ENCODE data around the gene H2AZ2.

DNA sequence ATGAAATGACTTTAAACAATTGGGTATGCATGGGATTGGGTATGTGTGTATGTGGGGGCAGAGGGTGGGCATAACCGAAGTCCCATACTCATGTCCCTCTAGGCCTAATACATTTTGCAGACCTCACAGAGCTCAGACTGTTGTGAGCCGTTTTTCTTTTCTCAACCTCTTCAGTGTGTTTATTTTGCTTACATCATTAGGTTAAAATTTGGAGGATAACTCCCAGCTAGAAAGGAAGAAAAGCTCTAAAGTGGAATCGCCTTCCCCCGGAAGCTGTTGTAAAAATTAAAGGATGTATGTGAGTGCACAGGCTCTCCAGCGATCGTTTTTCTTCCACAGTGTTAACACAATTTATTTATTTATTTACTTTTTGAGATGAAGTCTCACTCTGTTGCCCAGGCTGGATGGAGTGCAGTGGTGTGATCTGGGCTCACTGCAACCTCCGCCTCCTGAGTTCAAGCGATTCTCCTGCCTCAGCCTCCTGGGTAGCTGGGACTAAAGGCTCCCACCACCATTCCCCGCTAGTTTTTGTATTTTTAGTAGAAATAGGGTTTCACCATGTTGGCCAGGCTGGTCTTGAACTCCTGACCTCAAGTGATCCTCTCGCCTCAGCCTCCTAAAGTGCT lies 1.5 kb upstream of the H2AZ2 start:
- no peak for TF ChIP-seq POLR2AphosphoS5 (IDR thresholded peaks at IDR 0.05; ENCODE audit: low read depth, low read length)
- no peak for TF ChIP-seq TAF1 (IDR thresholded peaks at IDR 0.05; ENCODE audit: borderline replicate concordance, insufficient read depth, low read length)
- TF ChIP-seq REST (IDR thresholded peaks at IDR 0.05; ENCODE audit: insufficient read depth in 1 of 2, low read depth in 2 of 2, low read length in 2 of 2): no peak
- no peak for TF ChIP-seq SIN3A (IDR thresholded peaks at IDR 0.05; ENCODE audit: borderline replicate concordance, insufficient read depth, low read length)
- TF ChIP-seq FOXP2 (optimal IDR thresholded peaks at IDR 0.05; ENCODE audit: borderline replicate concordance, extremely low read depth, extremely low read length, insufficient read depth): no peak

All from PFSK-1 (cell line).